Measurements from ENCODE around the gene SPATA25. TPM values are rescaled to one million over a fixed set of nuclear protein-coding genes. Genes with fewer than 3 reads are reported as not detected.

Gene SPATA25
- total RNA-seq, 1 experiment from 2014 or later: 1.8 TPM

DNA sequence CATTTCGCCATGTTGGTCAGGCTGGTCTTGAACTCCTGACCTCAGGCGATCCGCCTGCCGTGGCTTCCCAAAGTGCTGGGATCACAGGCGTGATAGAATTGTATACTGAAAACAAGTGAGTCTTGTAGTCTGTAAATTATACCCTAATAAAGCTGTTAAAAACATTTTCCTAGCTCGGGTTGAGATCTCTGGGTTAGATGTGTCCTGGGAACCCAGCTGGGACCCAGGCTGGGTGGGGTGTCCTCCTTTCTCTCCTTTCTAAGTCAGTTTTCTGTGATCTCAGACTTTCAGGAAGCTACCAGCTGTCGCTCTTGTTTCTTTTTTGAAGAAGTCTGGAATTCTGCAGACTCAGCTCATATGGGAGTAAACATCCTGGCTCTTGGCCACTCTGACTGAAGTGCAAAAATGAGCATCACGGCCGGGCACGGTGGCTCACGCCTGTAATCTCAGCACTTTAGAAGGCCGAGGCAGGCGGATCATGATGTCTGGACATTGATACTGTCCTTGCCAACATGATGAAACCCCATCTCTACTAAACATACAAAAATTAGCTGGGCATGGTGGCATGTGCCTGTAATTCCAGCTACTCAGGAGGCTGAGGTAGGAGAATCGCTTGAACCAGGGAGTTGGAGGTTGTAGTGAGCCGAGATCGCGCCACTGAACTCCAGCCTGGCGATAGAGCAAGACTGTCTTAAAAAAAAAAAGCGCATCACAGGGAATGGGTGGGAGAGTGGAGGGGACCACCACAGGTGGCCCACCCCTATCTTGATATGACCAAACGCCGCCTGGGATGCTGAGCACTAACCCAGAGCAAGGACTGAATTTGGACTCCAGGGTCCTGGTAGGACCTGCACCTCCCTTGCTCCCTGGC, 37.2 kb upstream of the SPATA25 start:
- CTCF ChIA-PET: no interaction called here
- DNase-seq (ENCODE audit: low read depth, low spot score) (no peak), ATAC-seq (no peak)
- TF ChIP-seq SIN3A (IDR thresholded peaks at IDR 0.05; ENCODE audit: borderline replicate concordance, insufficient read depth, low read depth, low read length): no peak
- no peak for TF ChIP-seq POLR2AphosphoS5 (IDR thresholded peaks at IDR 0.05; ENCODE audit: low read depth, low read length)
- Histone ChIP-seq H3K27ac (ENCODE audit: low read length) (no peak overlapping the region), H3K4me3 (ENCODE audit: low read depth in 2 of 2, low read length in 2 of 2) (no peak overlapping the region), H3K4me1 (ENCODE audit: control insufficient read depth, insufficient read depth, low read length) (no peaks in the 10 kb centered on the region), H3K9me3 (ENCODE audit: control insufficient read depth, insufficient read depth, low read depth, low read length) (no peaks in the 10 kb centered on the region), H3K36me3 (ENCODE audit: control insufficient read depth, insufficient read depth, low read length) (no peaks in the 10 kb centered on the region), H3K27me3 (ENCODE audit: control insufficient read depth, insufficient read depth, low read length) (no peaks in the 10 kb centered on the region)
- intact Hi-C loops (cut with micrococcal nuclease; ENCODE audit: unreplicated experiment) (no loop called here), in situ Hi-C loops (cut with HindIII; ENCODE audit: low pct_unique_long_range_greater_than_20kb, low sequenced_read_pairs) (no loop called here)
- POLR2A ChIA-PET: interaction anchor here (0.7 to 0.8 kb wide), 2 partner anchors 10 to 19 kb away, joined by 4 to 6 read pairs; partner anchors contain the start of gene PCIF1
- no TSS peak for BruUV-seq (replicated peaks)

DNA sequence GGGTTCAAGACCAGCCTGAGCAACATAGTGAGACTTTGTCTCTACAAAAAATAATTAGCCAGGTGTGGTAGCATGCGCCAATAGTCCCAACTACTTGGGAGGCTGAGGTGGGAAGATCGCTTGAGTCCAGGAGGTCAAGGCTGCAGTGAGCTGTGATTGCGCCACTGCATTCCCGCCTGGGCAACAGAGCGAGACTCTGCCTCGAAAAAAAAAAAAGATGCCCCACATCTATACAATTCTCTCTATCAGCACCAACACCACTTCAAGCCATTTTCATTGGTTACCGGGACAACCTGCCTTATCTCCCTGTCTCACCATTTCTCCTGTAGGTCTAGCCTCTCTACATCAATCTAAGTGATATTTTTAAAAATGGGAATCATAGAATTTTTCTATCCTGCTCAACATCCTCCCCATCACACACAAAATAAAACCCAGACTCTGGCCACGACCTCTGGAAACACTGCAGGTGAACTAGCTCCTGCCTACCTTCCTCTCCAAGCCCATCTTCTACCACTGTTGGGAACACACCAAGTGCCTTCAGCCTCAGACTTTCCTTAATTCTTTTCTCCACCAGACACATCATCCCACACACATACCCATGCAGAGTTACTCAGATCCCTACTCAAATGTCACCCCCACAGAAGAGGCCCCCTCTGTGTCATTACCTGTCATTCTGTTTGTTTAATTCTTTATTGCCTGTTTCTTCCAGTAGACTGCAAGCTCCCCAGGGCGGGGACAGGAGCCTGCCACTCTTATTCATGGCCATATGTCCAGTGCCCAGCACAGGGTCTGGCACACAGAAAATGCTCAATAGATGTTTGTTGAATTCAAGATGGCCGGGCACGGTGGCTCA, 34.1 kb upstream of the SPATA25 start:
- no peak overlapping the region for H3K27ac ChIP-seq (ENCODE audit: low read length)
- no peak for DNase-seq (ENCODE audit: low read depth, low spot score)
- H3K36me3 ChIP-seq (ENCODE audit: control insufficient read depth, insufficient read depth, low read length): no peaks in the 10 kb centered on the region
- H3K4me3 ChIP-seq (ENCODE audit: low read depth in 2 of 2, low read length in 2 of 2): no peak overlapping the region
- intact Hi-C loops (cut with micrococcal nuclease; ENCODE audit: unreplicated experiment) (no loop called here), in situ Hi-C loops (cut with HindIII; ENCODE audit: low pct_unique_long_range_greater_than_20kb, low sequenced_read_pairs) (no loop called here)
- no TSS peak for BruUV-seq (replicated peaks)
- H3K4me1 ChIP-seq (ENCODE audit: control insufficient read depth, insufficient read depth, low read length): no peaks in the 10 kb centered on the region
- no peaks in the 10 kb centered on the region for H3K27me3 ChIP-seq (ENCODE audit: control insufficient read depth, insufficient read depth, low read length)
- H3K9me3 ChIP-seq (ENCODE audit: control insufficient read depth, insufficient read depth, low read depth, low read length): no peaks in the 10 kb centered on the region
- TF ChIP-seq, protein P1, sequence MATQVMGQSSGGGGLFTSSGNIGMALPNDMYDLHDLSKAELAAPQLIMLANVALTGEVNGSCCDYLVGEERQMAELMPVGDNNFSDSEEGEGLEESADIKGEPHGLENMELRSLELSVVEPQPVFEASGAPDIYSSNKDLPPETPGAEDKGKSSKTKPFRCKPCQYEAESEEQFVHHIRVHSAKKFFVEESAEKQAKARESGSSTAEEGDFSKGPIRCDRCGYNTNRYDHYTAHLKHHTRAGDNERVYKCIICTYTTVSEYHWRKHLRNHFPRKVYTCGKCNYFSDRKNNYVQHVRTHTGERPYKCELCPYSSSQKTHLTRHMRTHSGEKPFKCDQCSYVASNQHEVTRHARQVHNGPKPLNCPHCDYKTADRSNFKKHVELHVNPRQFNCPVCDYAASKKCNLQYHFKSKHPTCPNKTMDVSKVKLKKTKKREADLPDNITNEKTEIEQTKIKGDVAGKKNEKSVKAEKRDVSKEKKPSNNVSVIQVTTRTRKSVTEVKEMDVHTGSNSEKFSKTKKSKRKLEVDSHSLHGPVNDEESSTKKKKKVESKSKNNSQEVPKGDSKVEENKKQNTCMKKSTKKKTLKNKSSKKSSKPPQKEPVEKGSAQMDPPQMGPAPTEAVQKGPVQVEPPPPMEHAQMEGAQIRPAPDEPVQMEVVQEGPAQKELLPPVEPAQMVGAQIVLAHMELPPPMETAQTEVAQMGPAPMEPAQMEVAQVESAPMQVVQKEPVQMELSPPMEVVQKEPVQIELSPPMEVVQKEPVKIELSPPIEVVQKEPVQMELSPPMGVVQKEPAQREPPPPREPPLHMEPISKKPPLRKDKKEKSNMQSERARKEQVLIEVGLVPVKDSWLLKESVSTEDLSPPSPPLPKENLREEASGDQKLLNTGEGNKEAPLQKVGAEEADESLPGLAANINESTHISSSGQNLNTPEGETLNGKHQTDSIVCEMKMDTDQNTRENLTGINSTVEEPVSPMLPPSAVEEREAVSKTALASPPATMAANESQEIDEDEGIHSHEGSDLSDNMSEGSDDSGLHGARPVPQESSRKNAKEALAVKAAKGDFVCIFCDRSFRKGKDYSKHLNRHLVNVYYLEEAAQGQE (IDR thresholded peaks at IDR 0.05; ENCODE audit: insufficient read depth in 1 of 2, low read depth in 2 of 2, low read length in 1 of 2): no peak
- no peak for TF ChIP-seq POLR2AphosphoS5 (IDR thresholded peaks at IDR 0.05; ENCODE audit: low read depth, low read length)
- no peak for TF ChIP-seq SIN3A (IDR thresholded peaks at IDR 0.05; ENCODE audit: borderline replicate concordance, insufficient read depth, low read depth, low read length)
- no peak for TF ChIP-seq TCF7L2 (IDR thresholded peaks at IDR 0.05; ENCODE audit: low read depth, low read length)
- TF ChIP-seq, protein P2, sequence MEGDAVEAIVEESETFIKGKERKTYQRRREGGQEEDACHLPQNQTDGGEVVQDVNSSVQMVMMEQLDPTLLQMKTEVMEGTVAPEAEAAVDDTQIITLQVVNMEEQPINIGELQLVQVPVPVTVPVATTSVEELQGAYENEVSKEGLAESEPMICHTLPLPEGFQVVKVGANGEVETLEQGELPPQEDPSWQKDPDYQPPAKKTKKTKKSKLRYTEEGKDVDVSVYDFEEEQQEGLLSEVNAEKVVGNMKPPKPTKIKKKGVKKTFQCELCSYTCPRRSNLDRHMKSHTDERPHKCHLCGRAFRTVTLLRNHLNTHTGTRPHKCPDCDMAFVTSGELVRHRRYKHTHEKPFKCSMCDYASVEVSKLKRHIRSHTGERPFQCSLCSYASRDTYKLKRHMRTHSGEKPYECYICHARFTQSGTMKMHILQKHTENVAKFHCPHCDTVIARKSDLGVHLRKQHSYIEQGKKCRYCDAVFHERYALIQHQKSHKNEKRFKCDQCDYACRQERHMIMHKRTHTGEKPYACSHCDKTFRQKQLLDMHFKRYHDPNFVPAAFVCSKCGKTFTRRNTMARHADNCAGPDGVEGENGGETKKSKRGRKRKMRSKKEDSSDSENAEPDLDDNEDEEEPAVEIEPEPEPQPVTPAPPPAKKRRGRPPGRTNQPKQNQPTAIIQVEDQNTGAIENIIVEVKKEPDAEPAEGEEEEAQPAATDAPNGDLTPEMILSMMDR (IDR thresholded peaks at IDR 0.05): no peak
- ATAC-seq: no peak
- POLR2A ChIA-PET: interaction anchor here (0.5 kb wide), 1 partner anchor 14 kb away, joined by 14 read pairs; no protein-coding TSS in a partner anchor
- CTCF ChIA-PET: no interaction called here
